IPS-20b (cell line): Measurements from ENCODE around the gene USE1.

Experiments used
- H3K27ac ChIP-seq: one replicate; pipeline ENCODE4 v1.5.1; 2013; ENCODE audit warnings: low read length
- H3K27me3 ChIP-seq: 2 replicates; pipeline ENCODE4 v1.6.1; 2013; ENCODE audit warnings: mild to moderate bottlenecking, low read length, inconsistent platforms; ENCODE audit not compliant: insufficient read depth
- H3K36me3 ChIP-seq: 2 replicates; pipeline ENCODE4 v1.6.1; 2013; ENCODE audit warnings: low read depth, mild to moderate bottlenecking, inconsistent platforms, low read length, moderate library complexity; ENCODE audit not compliant: insufficient read depth
- H3K4me1 ChIP-seq: 2 replicates; pipeline ENCODE4 v1.6.1; 2013; ENCODE audit warnings: mild to moderate bottlenecking, control low read depth, inconsistent platforms, low read length, moderate library complexity; ENCODE audit not compliant: insufficient read depth
- H3K4me3 ChIP-seq: 2 replicates; pipeline ENCODE4 v1.5.1; 2013; ENCODE audit warnings: mild to moderate bottlenecking, low read length, inconsistent platforms
- H3K9ac ChIP-seq: 2 replicates; pipeline ENCODE4 v1.6.1; 2013; ENCODE audit warnings: low read depth, mild to moderate bottlenecking, inconsistent platforms, low read length, moderate library complexity
- H3K9me3 ChIP-seq: 2 replicates; pipeline ENCODE4 v1.6.1; 2013; ENCODE audit warnings: mild to moderate bottlenecking, low read depth, low read length, inconsistent platforms; ENCODE audit not compliant: insufficient read depth

The USE1 gene

GRCh38 chr19:17215127-17215971 is at the start of gene USE1:
Gene USE1, plus strand, starts transcription at chr19:17215357. Its CDS starts 49 bp downstream, at chr19:17215406.
- peak within 1 kb of the TSS; percentile 86 for H3K27ac ChIP-seq
- H3K27me3 ChIP-seq = no peaks in the 10 kb centered on the region
- peak within 1 kb of the TSS; percentile 96 for H3K9ac ChIP-seq
- peak within 1 kb of the TSS; percentile 85 for H3K4me3 ChIP-seq
- H3K36me3 ChIP-seq = peaks cover 30% of the 10 kb centered on the region
- H3K4me1 ChIP-seq = peaks cover 5% of the 10 kb centered on the region
- H3K9me3 ChIP-seq = no peaks in the 10 kb centered on the region

- H3K27ac ChIP-seq = no peak overlapping the region
- H3K36me3 ChIP-seq = peaks cover 74% of the 10 kb centered on the region
- H3K4me1 ChIP-seq = no peaks in the 10 kb centered on the region
- no peaks in the 10 kb centered on the region for H3K27me3 ChIP-seq
- H3K9me3 ChIP-seq = peaks cover 9% of the 10 kb centered on the region; the same call in 1 of the 2 replicates
- no peak overlapping the region for H3K9ac ChIP-seq
- H3K4me3 ChIP-seq = no peak overlapping the region
These were observed 49.4 kb upstream of the USE1 start for GRCh38 chr19:17165715-17166114.

GRCh38 chr19:17170538-17171297 is 44.4 kb upstream of the USE1 start:
- Histone ChIP-seq H3K9me3 (no peaks in the 10 kb centered on the region), H3K4me1 (no peaks in the 10 kb centered on the region), H3K9ac (no peak overlapping the region), H3K27me3 (no peaks in the 10 kb centered on the region), H3K36me3 (peaks cover 68% of the 10 kb centered on the region), H3K27ac (no peak overlapping the region), H3K4me3 (no peak overlapping the region)

GRCh38 chr19:17171874-17172273 is 43.3 kb upstream of the USE1 start:
- Histone ChIP-seq H3K4me1 (no peaks in the 10 kb centered on the region), H3K9ac (no peak overlapping the region), H3K27me3 (no peaks in the 10 kb centered on the region), H3K4me3 (no peak overlapping the region), H3K9me3 (no peaks in the 10 kb centered on the region), H3K27ac (no peak overlapping the region), H3K36me3 (peaks cover 68% of the 10 kb centered on the region)

- Histone ChIP-seq H3K4me1 (no peaks in the 10 kb centered on the region), H3K9ac (no peak overlapping the region), H3K4me3 (no peak overlapping the region), H3K36me3 (peaks cover 65% of the 10 kb centered on the region), H3K9me3 (no peaks in the 10 kb centered on the region), H3K27me3 (no peaks in the 10 kb centered on the region), H3K27ac (no peak overlapping the region)
These were observed 42.4 kb upstream of the USE1 start for GRCh38 chr19:17172624-17173345.

GRCh38 chr19:17178291-17178690 is 36.9 kb upstream of the USE1 start:
- Histone ChIP-seq H3K4me3 (no peak overlapping the region), H3K27ac (no peak overlapping the region), H3K36me3 (peaks cover 30% of the 10 kb centered on the region), H3K9me3 (no peaks in the 10 kb centered on the region), H3K4me1 (peaks cover 5% of the 10 kb centered on the region; the same call in 1 of the 2 replicates), H3K9ac (no peak overlapping the region), H3K27me3 (no peaks in the 10 kb centered on the region)

GRCh38 chr19:17180997-17181702 is 34.0 kb upstream of the USE1 start:
- Histone ChIP-seq H3K9ac (peak overlapping the region; percentile 22; the same call in 1 of the 2 replicates), H3K27me3 (no peaks in the 10 kb centered on the region), H3K36me3 (peaks cover 41% of the 10 kb centered on the region), H3K27ac (peak overlapping the region; percentile 19), H3K9me3 (no peaks in the 10 kb centered on the region), H3K4me1 (peaks cover 5% of the 10 kb centered on the region; the same call in 1 of the 2 replicates), H3K4me3 (peak overlapping the region; percentile 29; the same call in 1 of the 2 replicates)

GRCh38 chr19:17183271-17183761 is 31.8 kb upstream of the USE1 start:
- H3K4me1 ChIP-seq = peaks cover 5% of the 10 kb centered on the region; the same call in 1 of the 2 replicates
- no peaks in the 10 kb centered on the region for H3K9me3 ChIP-seq
- no peak overlapping the region for H3K4me3 ChIP-seq
- no peak overlapping the region for H3K27ac ChIP-seq
- peaks cover 31% of the 10 kb centered on the region; the same call in 1 of the 2 replicates for H3K36me3 ChIP-seq
- H3K27me3 ChIP-seq = no peaks in the 10 kb centered on the region
- no peak overlapping the region for H3K9ac ChIP-seq

GRCh38 chr19:17183858-17184321 is 31.3 kb upstream of the USE1 start:
- Histone ChIP-seq H3K4me1 (peaks cover 5% of the 10 kb centered on the region; the same call in 1 of the 2 replicates), H3K9ac (no peak overlapping the region), H3K9me3 (no peaks in the 10 kb centered on the region), H3K27ac (no peak overlapping the region), H3K36me3 (peaks cover 31% of the 10 kb centered on the region; the same call in 1 of the 2 replicates), H3K27me3 (no peaks in the 10 kb centered on the region), H3K4me3 (no peak overlapping the region)

- H3K9ac ChIP-seq = no peak overlapping the region
- no peaks in the 10 kb centered on the region for H3K9me3 ChIP-seq
- peaks cover 36% of the 10 kb centered on the region for H3K36me3 ChIP-seq
- peaks cover 5% of the 10 kb centered on the region; the same call in 1 of the 2 replicates for H3K4me1 ChIP-seq
- H3K27ac ChIP-seq = no peak overlapping the region
- no peaks in the 10 kb centered on the region for H3K27me3 ChIP-seq
- H3K4me3 ChIP-seq = no peak overlapping the region
These were observed 30.8 kb upstream of the USE1 start for GRCh38 chr19:17184371-17184841.
